K562 (cell line): ENCODE measurements around the gene FLT1. TPM values are rescaled to one million over a fixed set of nuclear protein-coding genes. Genes with fewer than 3 reads are reported as not detected.

Experiments
- ATAC-seq: fragments of 200-7000 bp; cut with Tn5 transposase; 3 replicates; pipeline ENCODE4 v1.9.1; 2020; ENCODE audit warnings: moderate library complexity
- BruUV-seq: library from RNA; stranded (reverse); fragments of 400-500 nt; replicated peaks from 2 replicates; lab custom pipeline; 2021; lab: Mats Ljungman, UMichigan
- CTCF ChIA-PET: fragments of 300-600 bp; formaldehyde crosslinking; extraction: SDS; loops from one replicate; lab custom pipeline; 2021; ENCODE audit warnings: low intra/inter-chr PET ratio; lab: Yijun Ruan, JAX
- POLR2A ChIA-PET: fragments of 300-600, 350-650 bp; sonication (Branson Sonifier 250); formaldehyde crosslinking; extraction: SDS; loops from one replicate; lab custom pipeline; 2021; ENCODE audit warnings: antibody characterized with exemption, inconsistent platforms; lab: Yijun Ruan, JAX
- DNase-seq, 4 experiments: peaks; one replicate each; pipeline versions ENCODE4 v3.0.0 to v3.0.0-alpha.2; 2011 to 2018; ENCODE audit warnings: low spot score in 3 of 4, mixed read lengths in 3 of 4; ENCODE audit errors: extremely low read depth in 1 of 4
- FAIRE-seq: peaks from 2 replicates; lab custom pipeline; 2011; peaks lifted over from hg19 to GRCh38; lab: Jason Lieb, UNC
- H2AFZ ChIP-seq: 2 replicates; pipeline ENCODE4 v1.6.0; 2011; ENCODE audit warnings: low read depth, low read length, control low read depth, inconsistent platforms
- H3K27ac ChIP-seq: fragments of 200-600 bp; 3 replicates; pipeline ENCODE4 v1.8.0; 2011; ENCODE audit warnings: low read depth, mild to moderate bottlenecking, control low read depth, inconsistent platforms, low read length, moderate library complexity, mixed read lengths; ENCODE audit errors: extremely low read depth
- H3K27me3 ChIP-seq, 2 experiments: fragments of 300-600 bp in 1 of 2; 2 replicates in 1 of 2; 3 replicates in 1 of 2; pipeline versions ENCODE4 v1.6.0 to v1.8.0; 2011; ENCODE audit warnings: inconsistent platforms in 2 of 2, low read length in 2 of 2, mild to moderate bottlenecking in 1 of 2, mixed read lengths in 1 of 2, moderate library complexity in 1 of 2; ENCODE audit not compliant: control insufficient read depth in 2 of 2, insufficient read depth in 2 of 2
- H3K36me3 ChIP-seq: fragments of 300-600 bp; 3 replicates; pipeline ENCODE4 v1.8.0; 2011; ENCODE audit warnings: mild to moderate bottlenecking, low read length, inconsistent platforms; ENCODE audit not compliant: control insufficient read depth, insufficient read depth
- H3K4me1 ChIP-seq, 2 experiments: fragments of 200-600 bp in 1 of 2; replicated peaks in 1 of 2; 2 replicates in 1 of 2; 3 replicates in 1 of 2; pipeline versions ENCODE4 v1.5.1 to v1.8.0; 2011; ENCODE audit warnings: inconsistent platforms in 2 of 2, low read length in 2 of 2, mild to moderate bottlenecking in 1 of 2, mixed read lengths in 1 of 2, moderate library complexity in 1 of 2; ENCODE audit not compliant: control insufficient read depth in 2 of 2, insufficient read depth in 2 of 2
- H3K4me2 ChIP-seq: 2 replicates; pipeline ENCODE4 v1.6.1; 2011; ENCODE audit warnings: low read length, control low read depth, inconsistent platforms, mixed read lengths; ENCODE audit not compliant: insufficient read depth
- H3K4me3 ChIP-seq: fragments of 200-600 bp; sonication (generic), shearing (Covaris generic); 2 replicates; pipeline ENCODE4 v1.5.1; 2016; ENCODE audit warnings: control low read depth, inconsistent platforms
- H3K79me2 ChIP-seq: fragments of 200-600 bp; 3 replicates; pipeline ENCODE4 v1.8.0; 2011; ENCODE audit warnings: low read length, inconsistent platforms; ENCODE audit not compliant: control insufficient read depth, insufficient read depth
- H3K9ac ChIP-seq, 2 experiments: 2 replicates each; pipeline versions ENCODE4 v1.6.0 to v1.6.1; 2011; ENCODE audit warnings: low read depth in 2 of 2, low read length in 2 of 2, control low read depth in 1 of 2, inconsistent platforms in 1 of 2, mild to moderate bottlenecking in 1 of 2, mixed read lengths in 1 of 2; ENCODE audit not compliant: insufficient read depth in 1 of 2
- H3K9me1 ChIP-seq: one replicate; pipeline ENCODE4 v1.6.0; 2011; ENCODE audit warnings: inconsistent platforms, mild to moderate bottlenecking, low read length, moderate library complexity; ENCODE audit not compliant: control insufficient read depth, insufficient read depth
- H3K9me3 ChIP-seq: replicated peaks from 2 replicates; pipeline ENCODE4 v1.5.1; 2011; ENCODE audit warnings: low read depth, low read length, inconsistent platforms; ENCODE audit not compliant: control insufficient read depth, insufficient read depth
- H4K20me1 ChIP-seq: replicated peaks from 2 replicates; pipeline ENCODE4 v1.6.1; 2011; ENCODE audit warnings: low read length, inconsistent platforms, mixed read lengths; ENCODE audit not compliant: control insufficient read depth, insufficient read depth
- FOXK2 ChIP-seq, 2 experiments: fragments of 450-650 bp; IDR thresholded peaks in 1 of 2; conservative IDR thresholded peaks in 1 of 2; 2 replicates each; pipeline ENCODE4 v1.6.1; 2016; ENCODE audit warnings: low read depth in 2 of 2, mild to moderate bottlenecking in 1 of 2
- NCOA2 ChIP-seq, 2 experiments: fragments of 450-650 bp; IDR thresholded peaks; 2 replicates each; pipeline ENCODE4 v1.6.1; 2018; ENCODE audit warnings: mild to moderate bottlenecking in 2 of 2, moderate library complexity in 1 of 2; ENCODE audit not compliant: partially characterized antibody in 2 of 2
- NFE2 ChIP-seq: IDR thresholded peaks from 2 replicates; pipeline ENCODE4 v1.6.1; 2014; ENCODE audit warnings: antibody characterized with exemption, low read depth
- PURB ChIP-seq: sonication (generic); formaldehyde crosslinking; IDR thresholded peaks from 2 replicates; pipeline ENCODE4 v1.9.0; 2021; ENCODE audit warnings: low read depth, mild to moderate bottlenecking, missing genetic modification reagents
- RNF219 ChIP-seq: fragments of 250-450 bp; sonication (Bioruptor Pico); IDR thresholded peaks from 2 replicates; pipeline ENCODE4 v1.5.0; 2022; ENCODE audit warnings: mild to moderate bottlenecking
- RUNX1 ChIP-seq: sonication (generic); IDR thresholded peaks from 2 replicates; pipeline ENCODE4 v1.6.1; 2016; ENCODE audit warnings: antibody characterized with exemption, low read depth
- ZBTB8A ChIP-seq: fragments of 450-650 bp; IDR thresholded peaks from 2 replicates; pipeline ENCODE4 v1.6.1; 2018; ENCODE audit warnings: mild to moderate bottlenecking, moderate library complexity; ENCODE audit not compliant: partially characterized antibody
- ZNF175 ChIP-seq: fragments of 200-800 bp; sonication (Bioruptor generic); IDR thresholded peaks from 2 replicates; pipeline ENCODE4 v1.6.1; 2016; ENCODE audit warnings: low read depth, mild to moderate bottlenecking, missing genetic modification characterization, missing compliant biosample characterization
- ZZZ3 ChIP-seq: fragments of 450-650 bp; IDR thresholded peaks from 2 replicates; pipeline ENCODE4 v1.6.1; 2016; ENCODE audit warnings: antibody characterized with exemption, mild to moderate bottlenecking, moderate library complexity
- WGBS: fragments of 100-300 bp; shearing (Covaris generic); methylation state at CpG from one replicate; pipeline ENCODE4 v1.1.6; 2016; ENCODE audit warnings: low coverage, mixed read lengths; ENCODE audit not compliant: insufficient coverage; ENCODE audit errors: missing lambda C conversion rate; 5-methylcytosine and 5-hydroxymethylcytosine counted together
- in situ Hi-C: fragments of 300-500 bp; cut with MboI; formaldehyde crosslinking; loops from 4 replicates; pipeline ENCODE4 v1.15.0; 2018; ENCODE audit warnings: inconsistent platforms, mixed read lengths
- intact Hi-C: fragments of 100-400 bp; cut with micrococcal nuclease; formaldehyde crosslinking; loops from 2 replicates; pipeline ENCODE4 v1.14.2; 2022
- polyA plus RNA-seq, 8 experiments: library from polyadenylated mRNA; depleted of rRNA in 4 of 8; stranded (reverse) in 5 of 8; unstranded in 3 of 8; fragments of >200 nt; fragmentation: Nextera tagmentation in 2 of 8; fragmentation: Illumina TruSeq in 1 of 8; extraction: Ambion mirVana in 2 of 8; extraction: Trizol in 1 of 8; gene quantifications; 2 replicates each; pipeline versions ENCODE4 v1.2.1 to v1.2.3, GENCODE V29; 2011 to 2014; ENCODE audit warnings: inconsistent platforms in 1 of 8, missing spikeins in 1 of 8
- total RNA-seq, 7 experiments: library from RNA; depleted of rRNA in 6 of 7; stranded (reverse); fragments of >200 nt in 6 of 7; fragmentation: Illumina TruSeq in 2 of 7; extraction: Trizol in 2 of 7; gene quantifications; 2 replicates each; pipeline versions ENCODE4 v1.2.1 to v1.2.3, GENCODE V29; 2011 to 2021; ENCODE audit warnings: low replicate concordance in 1 of 7

Gene FLT1
- total and polyA plus RNA-seq, 9 of the 15 experiments (the other 6 are each of a cell fraction or from before 2014, with no cell fraction given) = 0.01 to 2.0 (median 0.22) TPM

- H2AFZ ChIP-seq = no peak overlapping the region
- no peaks in the 10 kb centered on the region; a peak in 1 of 5 replicates for H3K4me1 ChIP-seq
- H3K9ac ChIP-seq = no peak overlapping the region
- no CpG with 5 or more reads among the region's 1 CpG for WGBS
- H3K27me3 ChIP-seq = no peaks in the 10 kb centered on the region
- H3K36me3 ChIP-seq = no peaks in the 10 kb centered on the region
- in situ Hi-C loops (no loop called here), intact Hi-C loops (no loop called here)
- H3K4me2 ChIP-seq = no peak overlapping the region
- no TSS peak for BruUV-seq
- no peak for DNase-seq
- no peaks in the 10 kb centered on the region for H3K79me2 ChIP-seq
- H3K27ac ChIP-seq = no peak overlapping the region
- CTCF ChIA-PET = no interaction called here
- no peaks in the 10 kb centered on the region for H3K9me3 ChIP-seq
- no peak for ATAC-seq
- no peak for FAIRE-seq
- no peaks in the 10 kb centered on the region for H4K20me1 ChIP-seq
- POLR2A ChIA-PET = no interaction called here
- H3K9me1 ChIP-seq = no peaks in the 10 kb centered on the region
- no peak for TF ChIP-seq RUNX1
- TF ChIP-seq ZBTB8A = no peak
- TF ChIP-seq FOXK2 (conservative IDR thresholded peaks at IDR 0.05 in 1 of 2, IDR thresholded peaks at IDR 0.05 in 1 of 2; ENCODE audit: low read depth in 2 of 2) = no peak
- TF ChIP-seq NCOA2 (IDR thresholded peaks at IDR 0.05; ENCODE audit: partially characterized antibody in 2 of 2) = no peak
- no peak for TF ChIP-seq NFE2
- no peak for TF ChIP-seq PURB (CRISPR knock-in tag)
- no peak for TF ChIP-seq ZNF175 (CRISPR knock-in tag)
- no peak for TF ChIP-seq ZZZ3
- no peak for TF ChIP-seq RNF219 (CRISPR knock-in tag)
- H3K4me3 ChIP-seq = no peak overlapping the region
Measured at GRCh38 chr13:28510542-28510941, 15.6 kb upstream of the FLT1 start.
